Spinal cord (tissue), 10 donors: ENCODE measurements around the gene TBR1. TPM values are rescaled to one million over a fixed set of nuclear protein-coding genes. Genes with fewer than 3 reads are reported as not detected.
A peak's percentile ranks its signal among the peaks of the same experiment; 100 is the strongest.

Experiments
- DNase-seq, 6 donors: peaks; one replicate each; pipeline versions ENCODE4 v3.0.0 to v3.0.0-alpha.2; 2013 to 2015; ENCODE audit warnings: low spot score in 6 of 6, low read depth in 4 of 6
- H3K27ac ChIP-seq: one replicate; pipeline ENCODE4 v1.5.1; 2013; ENCODE audit warnings: low read depth, low read length, control low read depth
- H3K27me3 ChIP-seq: one replicate; pipeline ENCODE4 v1.6.1; 2013; ENCODE audit warnings: low read length; ENCODE audit not compliant: control insufficient read depth, insufficient read depth
- H3K36me3 ChIP-seq: one replicate; pipeline ENCODE4 v1.6.1; 2013; ENCODE audit warnings: low read length; ENCODE audit not compliant: control insufficient read depth, insufficient read depth
- H3K4me1 ChIP-seq: one replicate; pipeline ENCODE4 v1.6.1; 2013; ENCODE audit warnings: low read length; ENCODE audit not compliant: control insufficient read depth, insufficient read depth
- H3K4me3 ChIP-seq: one replicate; pipeline ENCODE4 v1.5.1; 2013; ENCODE audit warnings: low read depth, low read length, control low read depth
- H3K9me3 ChIP-seq: one replicate; pipeline ENCODE4 v1.6.1; 2013; ENCODE audit warnings: low read length; ENCODE audit not compliant: control insufficient read depth, insufficient read depth
- WGBS: methylation state at CpG from one replicate; pipeline ENCODE4 v1.1.5; 2013; ENCODE audit warnings: missing lambda C conversion rate; ENCODE audit not compliant: insufficient coverage; 5-methylcytosine and 5-hydroxymethylcytosine counted together
- polyA plus RNA-seq, 2 donors: library from polyadenylated mRNA; unstranded; fragments of 120-200 nt; gene quantifications; one replicate each; pipeline ENCODE4 v1.2.1, GENCODE V29; 2013; ENCODE audit not compliant: insufficient read length in 2 of 2
- total RNA-seq, 2 donors: library from RNA; depleted of rRNA in 1 of 2; stranded (reverse); fragments of 120-200 nt in 1 of 2; fragments of >200 nt in 1 of 2; gene quantifications; one replicate each; pipeline versions ENCODE4 v1.2.3 to v1.2.4, GENCODE V29; 2013 to 2014
- donor health status: healthy.

The TBR1 gene
- total and polyA plus RNA-seq, 4 donors, result 0.10 to 1.3 TPM; not detected in 2

- no peaks in the 10 kb centered on the region for H3K36me3 ChIP-seq
- peaks cover 28% of the 10 kb centered on the region for H3K4me1 ChIP-seq
- H3K4me3 ChIP-seq, result no peak overlapping the region
- DNase-seq, result peak in 1 of 6 donors; percentile 25
- no peak overlapping the region for H3K27ac ChIP-seq
- peaks cover 47% of the 10 kb centered on the region for H3K27me3 ChIP-seq
- H3K9me3 ChIP-seq, result no peaks in the 10 kb centered on the region
These were observed 3.8 kb upstream of the TBR1 start for GRCh38 chr2:161412346-161412745.

DNA sequence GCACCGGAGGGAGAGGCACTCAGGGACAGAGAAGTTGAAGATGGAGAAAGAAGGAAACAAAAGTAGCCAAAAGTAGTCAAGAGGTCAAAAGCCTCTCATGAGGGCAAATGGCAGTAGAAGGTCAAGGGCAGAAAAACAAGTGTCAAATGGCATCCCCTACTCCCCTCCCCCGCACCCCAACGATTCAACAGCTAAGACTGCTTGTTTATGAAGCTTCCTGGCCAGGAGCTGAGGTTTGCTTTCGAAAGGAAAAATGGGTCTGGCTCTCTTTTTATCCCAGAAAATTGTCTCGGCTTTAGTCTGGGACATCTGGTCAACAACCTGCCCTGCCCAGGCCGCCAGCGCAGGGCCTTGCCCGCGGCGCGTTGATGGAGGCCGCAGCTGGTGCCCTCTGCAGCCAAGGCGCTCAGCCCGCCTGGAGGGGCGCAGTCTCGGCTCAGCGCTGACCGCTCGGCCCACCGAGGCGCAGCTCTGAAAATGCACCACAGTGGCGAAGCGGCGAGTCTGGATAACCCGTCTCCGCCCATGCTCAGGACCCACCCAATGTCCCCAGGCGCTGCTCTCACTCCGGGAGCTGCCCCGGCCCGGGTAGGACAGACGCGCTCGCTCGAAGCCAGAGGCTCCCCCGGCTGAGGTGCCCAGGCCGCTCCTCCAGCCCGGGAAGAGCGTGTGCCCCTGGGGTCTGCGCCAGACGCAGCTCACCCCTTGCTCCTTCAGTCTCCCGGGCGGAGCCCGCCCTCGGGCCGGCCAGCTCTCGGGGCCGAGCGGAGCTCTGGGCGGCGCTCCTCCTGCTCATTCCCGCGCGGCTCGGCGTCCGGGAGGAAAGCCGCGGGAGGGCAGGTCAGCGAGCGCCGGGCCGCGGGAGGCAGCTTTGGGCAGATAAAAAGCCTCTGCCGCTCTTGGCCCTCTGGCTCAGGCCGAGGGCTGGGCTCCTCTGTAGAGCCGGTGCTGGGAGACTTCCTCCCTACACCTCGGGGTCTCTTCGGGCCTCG lies 1.8 kb upstream of the TBR1 start:
- 2% methylated on average over 63 of the region's 69 CpGs for WGBS
- Histone ChIP-seq H3K27ac (no peak overlapping the region), H3K36me3 (no peaks in the 10 kb centered on the region), H3K9me3 (no peaks in the 10 kb centered on the region), H3K27me3 (peaks cover 67% of the 10 kb centered on the region), H3K4me3 (peak overlapping the region; percentile 32), H3K4me1 (peaks cover 38% of the 10 kb centered on the region)
- DNase-seq, result peak in 2 of 6 donors; percentile 28 to 72

DNA sequence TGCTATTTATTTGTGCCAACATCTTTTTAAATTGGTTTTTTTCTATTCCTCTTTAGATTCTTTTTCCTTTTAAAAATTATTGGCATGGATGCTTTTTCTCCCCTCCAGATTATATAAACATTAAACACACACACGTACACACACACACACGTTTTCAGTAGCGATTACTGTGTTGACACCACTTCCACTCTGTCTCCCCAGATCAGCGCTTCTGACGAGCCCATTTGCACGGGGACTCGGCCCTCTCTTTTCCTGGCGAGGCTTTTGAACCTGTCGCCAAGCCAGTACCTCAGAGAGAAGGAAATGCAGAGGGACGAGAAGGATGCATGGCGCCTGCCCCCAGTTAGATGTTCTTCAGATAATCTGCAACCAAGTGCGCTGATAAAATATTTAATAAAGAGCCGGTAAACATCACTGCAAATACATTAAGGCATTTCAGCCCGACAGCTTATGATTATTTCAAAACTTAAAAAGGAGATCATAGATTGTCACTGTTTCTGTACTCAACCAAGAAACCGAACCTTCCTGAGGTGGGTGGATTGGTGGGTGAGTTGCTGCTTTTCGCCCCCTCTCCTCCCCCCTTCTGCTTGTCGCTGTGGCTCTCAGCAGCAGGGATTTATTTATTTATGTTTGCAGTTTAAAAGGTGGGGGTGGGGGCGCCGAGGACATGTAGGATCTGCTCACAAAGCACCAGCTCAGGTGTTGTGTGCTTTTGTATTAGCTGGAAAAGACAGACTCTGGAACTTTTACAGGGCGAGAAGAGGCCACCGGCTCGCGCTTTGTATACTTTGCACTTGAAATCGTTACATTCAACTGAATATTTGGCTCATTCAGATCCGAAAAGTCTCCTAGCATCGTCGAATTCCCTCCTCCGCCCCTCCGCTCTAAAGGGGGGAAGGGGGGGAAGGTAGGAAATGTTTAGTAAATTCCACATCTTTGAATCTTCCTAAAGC lies 787 bp upstream of the TBR1 start:
- H3K27ac ChIP-seq, result no peak overlapping the region

GRCh38 chr2:161416708-161417437 lies 776 bp downstream of the TBR1 start:
- Histone ChIP-seq H3K9me3 (no peaks in the 10 kb centered on the region), H3K27me3 (peaks cover 92% of the 10 kb centered on the region), H3K36me3 (no peaks in the 10 kb centered on the region), H3K4me1 (peaks cover 38% of the 10 kb centered on the region), H3K27ac (no peak overlapping the region), H3K4me3 (no peak overlapping the region)
- peak in 2 of 6 donors; percentile 5 to 42 for DNase-seq
- WGBS, result 2% methylated on average over 41 of the region's 41 CpGs

More for the DNA sequence above, 787 bp upstream of the TBR1 start:
- Histone ChIP-seq H3K4me1 (peaks cover 38% of the 10 kb centered on the region), H3K36me3 (no peaks in the 10 kb centered on the region), H3K9me3 (no peaks in the 10 kb centered on the region), H3K4me3 (no peak overlapping the region), H3K27me3 (peaks cover 77% of the 10 kb centered on the region)
- 5% methylated on average over 12 of the region's 29 CpGs for WGBS
- DNase-seq, result peak in 2 of 6 donors; percentile 28 to 49

DNA sequence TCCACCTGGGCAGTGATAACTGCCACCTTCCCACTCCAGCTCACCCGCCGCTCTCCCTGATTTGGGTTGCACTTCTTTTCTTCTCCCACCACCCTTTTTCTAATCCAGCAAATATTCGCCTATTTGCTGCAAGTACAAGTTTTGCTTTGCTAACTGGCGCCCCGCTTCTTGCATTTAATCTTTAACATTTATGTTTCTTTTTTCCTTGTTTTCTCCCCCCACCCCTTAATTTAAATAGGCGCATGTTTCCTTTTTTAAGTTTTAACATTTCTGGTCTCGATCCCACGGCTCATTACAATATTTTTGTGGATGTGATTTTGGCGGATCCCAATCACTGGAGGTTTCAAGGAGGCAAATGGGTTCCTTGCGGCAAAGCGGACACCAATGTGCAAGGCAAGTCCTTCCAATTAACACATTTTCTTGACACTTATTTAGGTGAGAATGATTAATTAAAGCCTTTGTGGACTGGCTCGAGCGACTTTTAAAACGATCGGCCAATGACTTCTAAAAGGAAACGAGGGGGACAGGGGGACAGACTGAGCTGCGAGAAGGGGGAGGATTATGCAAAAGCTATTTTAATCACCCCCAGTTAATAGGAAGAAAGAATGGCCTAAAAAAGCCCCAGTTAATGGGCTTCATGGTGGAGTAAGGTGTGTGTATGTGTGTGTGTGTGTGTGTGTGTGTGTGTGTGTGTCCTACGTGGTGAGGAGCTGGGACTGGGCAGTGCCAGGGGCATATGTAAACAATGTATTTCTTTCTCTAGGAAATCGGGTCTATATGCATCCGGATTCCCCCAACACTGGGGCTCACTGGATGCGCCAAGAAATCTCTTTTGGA lies 1.6 kb downstream of the TBR1 start:
- peaks cover 38% of the 10 kb centered on the region for H3K4me1 ChIP-seq
- H3K27me3 ChIP-seq, result peaks cover 100% of the 10 kb centered on the region
- no peaks in the 10 kb centered on the region for H3K9me3 ChIP-seq
- WGBS, result 5% methylated on average over 9 of the region's 21 CpGs
- H3K27ac ChIP-seq, result no peak overlapping the region
- no peak overlapping the region for H3K4me3 ChIP-seq
- DNase-seq, result peak in 2 of 6 donors; percentile 50 to 66
- H3K36me3 ChIP-seq, result no peaks in the 10 kb centered on the region

DNA sequence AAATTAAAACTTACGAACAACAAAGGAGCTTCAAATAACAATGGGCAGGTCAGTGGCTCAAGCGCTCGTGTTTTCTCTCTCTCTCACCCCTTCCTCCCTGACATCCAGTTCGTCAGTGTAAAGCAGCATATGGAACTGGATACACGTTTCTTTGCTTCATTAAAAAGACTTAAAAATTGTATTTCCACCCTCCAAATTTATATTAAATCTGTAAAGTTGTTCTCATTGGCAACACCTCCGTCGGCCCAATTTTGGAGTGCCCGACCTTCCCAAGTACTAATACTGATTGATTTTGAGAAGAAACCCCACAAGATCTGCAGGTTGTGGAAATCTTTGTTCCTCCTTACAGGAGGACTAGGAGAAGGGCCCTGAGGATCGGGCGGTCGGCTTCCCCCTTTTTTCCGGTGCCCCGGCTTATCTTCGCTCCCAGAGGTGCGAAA lies 2.2 kb downstream of the TBR1 start:
- Histone ChIP-seq H3K9me3 (no peaks in the 10 kb centered on the region), H3K27me3 (peaks cover 100% of the 10 kb centered on the region), H3K27ac (no peak overlapping the region), H3K4me1 (peaks cover 41% of the 10 kb centered on the region), H3K4me3 (no peak overlapping the region), H3K36me3 (no peaks in the 10 kb centered on the region)
- WGBS, result 0% methylated on average over 10 of the region's 15 CpGs
- peak in 2 of 6 donors; percentile 22 to 49 for DNase-seq

- DNase-seq, result peak in 3 of 6 donors; percentile 22 to 71 (median 55)
- peaks cover 100% of the 10 kb centered on the region for H3K27me3 ChIP-seq
- peaks cover 44% of the 10 kb centered on the region for H3K4me1 ChIP-seq
- under 1% methylated on average over 42 of the region's 49 CpGs for WGBS
- no peaks in the 10 kb centered on the region for H3K9me3 ChIP-seq
- no peak overlapping the region for H3K4me3 ChIP-seq
- no peak overlapping the region for H3K27ac ChIP-seq
- no peaks in the 10 kb centered on the region for H3K36me3 ChIP-seq
These were observed 2.9 kb downstream of the TBR1 start for GRCh38 chr2:161418715-161419637.
